Testis (tissue), 3 donors: ENCODE results near the gene KRT13. TPM values are rescaled to one million over a fixed set of nuclear protein-coding genes. Genes with fewer than 3 reads are reported as not detected.
A peak's percentile ranks its signal among the peaks of the same experiment; 100 is the strongest.

ENCODE experiments used
- DNase-seq: peaks from one replicate; pipeline ENCODE4 v3.0.0-alpha.2; 2019
- H3K27ac ChIP-seq, 2 donors: fragments of 200-600 bp; sonication (generic); one replicate each; pipeline ENCODE4 v1.5.1; 2019
- H3K27me3 ChIP-seq: fragments of 200-600 bp; sonication (generic); one replicate; pipeline ENCODE4 v1.5.1; 2019
- H3K36me3 ChIP-seq: fragments of 200-600 bp; sonication (generic); one replicate; pipeline ENCODE4 v1.5.1; 2017; ENCODE audit warnings: low read depth; ENCODE audit errors: missing control alignments
- H3K4me1 ChIP-seq: fragments of 200-600 bp; sonication (generic); one replicate; pipeline ENCODE4 v1.5.1; 2019
- H3K4me3 ChIP-seq, 2 donors: fragments of 200-600 bp; sonication (generic); one replicate each; pipeline ENCODE4 v1.5.1; 2017 to 2019
- H3K9me3 ChIP-seq: fragments of 200-600 bp; sonication (generic); one replicate; pipeline ENCODE4 v1.5.1; 2017
- POLR2A ChIP-seq: fragments of 450-650 bp; IDR thresholded peaks from one replicate; pipeline ENCODE4 v1.6.1; 2017; ENCODE audit warnings: antibody characterized with exemption, mild to moderate bottlenecking, moderate library complexity
- whole genome bisulfite sequencing, 2 donors: methylation state at CpG; one replicate each; pipeline ENCODE4 v1.1.5; 2018; 5-methylcytosine and 5-hydroxymethylcytosine counted together
- intact Hi-C: fragments of 100-400 bp; cut with DNase I; formaldehyde crosslinking; loops from one replicate; pipeline ENCODE4 v1.15.1; 2023; ENCODE audit warnings: low total_unique reads
- polyA plus RNA-seq: library from polyadenylated mRNA; stranded (reverse); fragments of 350-450 nt; fragmentation: Illumina TruSeq; extraction: RNeasy Lipid Tissue Mini Kit (QIAGEN cat#74804); gene quantifications from one replicate; pipeline ENCODE4 v1.2.3, GENCODE V29; 2014; ENCODE audit warnings: low read depth, low replicate concordance; ENCODE audit not compliant: insufficient read depth
- total RNA-seq, 2 donors: library from RNA; depleted of rRNA; stranded (reverse); fragments of >200 nt; gene quantifications; one replicate each; pipeline ENCODE4 v1.2.3, GENCODE V29; 2016
- TF ChIP-seq, protein P1 (sequence below), 3 experiments: fragments of 450-650 bp in 2 of 3; fragments of 200-600 bp in 1 of 3; sonication (generic) in 1 of 3; IDR thresholded peaks; one replicate each; pipeline ENCODE4 v1.5.1; 2016 to 2019; ENCODE audit warnings: antibody characterized with exemption in 3 of 3, mild to moderate bottlenecking in 2 of 3, moderate library complexity in 1 of 3

The KRT13 gene
- total and polyA plus RNA-seq, 3 donors from 2014 or later = 2.4 to 21.4 (median 7.7) TPM

DNA sequence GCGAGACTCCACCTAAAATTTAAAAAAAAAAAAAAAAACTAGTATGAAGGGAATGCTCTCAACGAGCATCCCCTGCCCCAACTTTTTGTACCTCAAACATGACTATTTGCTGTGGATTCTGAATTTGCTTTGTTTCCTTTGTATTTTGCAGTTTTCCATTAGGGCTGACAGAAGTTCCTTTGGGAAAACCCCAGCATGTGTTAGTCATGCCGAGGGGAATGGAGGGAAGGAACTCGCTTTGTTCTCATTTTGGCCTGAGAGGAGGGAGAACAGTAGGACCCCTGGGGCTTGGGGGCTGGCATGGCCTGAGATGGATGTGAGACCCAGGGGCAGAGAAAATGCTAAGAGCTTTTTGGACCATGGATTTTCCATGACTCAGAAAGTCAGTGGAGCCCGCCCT, 46.0 kb upstream of the KRT13 start:
- no peak for TF ChIP-seq POLR2A
- TF ChIP-seq, protein P1, sequence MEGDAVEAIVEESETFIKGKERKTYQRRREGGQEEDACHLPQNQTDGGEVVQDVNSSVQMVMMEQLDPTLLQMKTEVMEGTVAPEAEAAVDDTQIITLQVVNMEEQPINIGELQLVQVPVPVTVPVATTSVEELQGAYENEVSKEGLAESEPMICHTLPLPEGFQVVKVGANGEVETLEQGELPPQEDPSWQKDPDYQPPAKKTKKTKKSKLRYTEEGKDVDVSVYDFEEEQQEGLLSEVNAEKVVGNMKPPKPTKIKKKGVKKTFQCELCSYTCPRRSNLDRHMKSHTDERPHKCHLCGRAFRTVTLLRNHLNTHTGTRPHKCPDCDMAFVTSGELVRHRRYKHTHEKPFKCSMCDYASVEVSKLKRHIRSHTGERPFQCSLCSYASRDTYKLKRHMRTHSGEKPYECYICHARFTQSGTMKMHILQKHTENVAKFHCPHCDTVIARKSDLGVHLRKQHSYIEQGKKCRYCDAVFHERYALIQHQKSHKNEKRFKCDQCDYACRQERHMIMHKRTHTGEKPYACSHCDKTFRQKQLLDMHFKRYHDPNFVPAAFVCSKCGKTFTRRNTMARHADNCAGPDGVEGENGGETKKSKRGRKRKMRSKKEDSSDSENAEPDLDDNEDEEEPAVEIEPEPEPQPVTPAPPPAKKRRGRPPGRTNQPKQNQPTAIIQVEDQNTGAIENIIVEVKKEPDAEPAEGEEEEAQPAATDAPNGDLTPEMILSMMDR (IDR thresholded peaks at IDR 0.05) = no peak
- 55 to 67% methylated on average over 5 of the region's 5 CpGs for WGBS, 2 donors
- no peak for DNase-seq
- intact Hi-C loops = no loop called here
- H3K4me1 ChIP-seq = peaks cover 23% of the 10 kb centered on the region
- H3K27me3 ChIP-seq = no peaks in the 10 kb centered on the region
- no peak overlapping the region for H3K27ac ChIP-seq
- H3K4me3 ChIP-seq = no peak overlapping the region
- H3K36me3 ChIP-seq = no peaks in the 10 kb centered on the region
- no peaks in the 10 kb centered on the region for H3K9me3 ChIP-seq

DNA sequence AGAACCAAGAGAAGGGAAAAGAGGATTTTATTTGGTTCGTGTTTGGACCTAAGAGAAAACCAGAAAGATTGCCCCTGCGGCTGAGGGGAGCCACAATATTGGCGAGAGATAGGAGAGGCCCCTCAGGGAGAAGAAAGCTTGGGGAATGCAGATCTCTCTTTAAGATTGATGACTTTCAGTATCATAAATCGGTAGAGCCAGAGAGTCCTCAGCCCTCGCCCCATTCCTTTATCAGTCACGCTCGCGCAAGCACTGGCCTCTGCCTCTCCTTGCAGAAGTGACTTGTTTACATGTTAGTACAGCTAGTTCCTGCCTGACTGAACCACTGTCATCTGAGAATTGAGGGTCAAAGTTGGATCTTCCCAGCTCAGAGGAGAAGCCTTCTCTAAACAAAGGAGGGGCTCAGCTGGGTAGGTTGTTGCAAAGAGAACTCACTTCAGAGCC, 44.2 kb upstream of the KRT13 start:
- intact Hi-C loops = loop anchor here (2.0 kb wide), 1 partner anchor 99 kb away; no protein-coding TSS in a partner anchor
- Histone ChIP-seq H3K9me3 (no peaks in the 10 kb centered on the region), H3K36me3 (no peaks in the 10 kb centered on the region), H3K4me3 (peak overlapping the region in 1 of 2 donors; percentile 54), H3K27ac (peak overlapping the region; percentile 10 to 39), H3K4me1 (peaks cover 23% of the 10 kb centered on the region), H3K27me3 (no peaks in the 10 kb centered on the region)
- TF ChIP-seq, protein P1 (IDR thresholded peaks at IDR 0.05) = no peak
- no peak for TF ChIP-seq POLR2A
- WGBS, 2 donors = 33 to 45% methylated on average over 8 of the region's 8 CpGs
- DNase-seq = peak; percentile 58

DNA sequence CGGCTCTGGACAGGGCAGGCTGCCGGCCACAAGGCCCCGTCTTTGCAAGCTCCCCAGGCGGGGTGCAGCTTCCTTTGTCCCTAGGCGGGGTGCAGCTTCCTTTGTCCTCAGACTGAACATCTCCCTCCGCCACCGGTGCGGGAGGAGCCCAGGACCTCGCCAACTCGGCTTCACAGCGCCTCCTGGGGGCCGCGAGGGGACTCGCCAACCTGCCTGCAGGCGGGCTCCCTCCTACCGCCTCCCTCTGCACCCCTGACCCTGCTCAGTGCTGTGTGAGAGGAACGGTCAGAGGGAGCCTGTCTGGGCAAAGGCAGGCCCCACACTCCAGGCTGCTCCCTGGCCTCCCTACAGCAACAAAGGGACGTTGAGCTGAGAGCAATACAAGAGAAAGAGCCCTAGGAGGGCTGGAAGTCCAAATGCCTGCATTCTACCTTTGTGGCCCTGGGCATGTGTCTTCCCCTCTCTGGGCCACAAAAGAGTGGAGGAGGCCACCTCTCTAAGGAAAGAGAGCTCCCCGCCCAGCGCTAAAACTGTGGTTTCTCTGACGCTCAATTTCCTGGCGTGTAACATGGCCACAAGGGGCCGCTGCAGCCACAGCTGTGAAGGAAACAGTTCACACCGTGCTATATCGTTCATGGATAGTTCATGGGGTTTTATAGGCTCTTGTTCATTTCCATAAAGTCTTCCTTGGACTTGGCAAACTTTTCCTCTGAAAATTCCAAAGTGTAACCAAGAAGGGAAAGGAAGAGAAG, 43.6 kb upstream of the KRT13 start:
- no peak for TF ChIP-seq POLR2A
- TF ChIP-seq, protein P1 (IDR thresholded peaks at IDR 0.05) = peak; percentile 89 to 92 (median 91)
- Histone ChIP-seq H3K4me3 (peak overlapping the region; percentile 24 to 54), H3K27ac (peak overlapping the region; percentile 10 to 39), H3K4me1 (peaks cover 23% of the 10 kb centered on the region), H3K9me3 (no peaks in the 10 kb centered on the region), H3K27me3 (no peaks in the 10 kb centered on the region), H3K36me3 (no peaks in the 10 kb centered on the region)
- intact Hi-C loops = loop anchor here (2.0 kb wide), 1 partner anchor 100 kb away; no protein-coding TSS in a partner anchor
- 0 to 1% methylated on average over 20 to 22 of the region's 25 CpGs for WGBS, 2 donors
- DNase-seq = peak; percentile 92

DNA sequence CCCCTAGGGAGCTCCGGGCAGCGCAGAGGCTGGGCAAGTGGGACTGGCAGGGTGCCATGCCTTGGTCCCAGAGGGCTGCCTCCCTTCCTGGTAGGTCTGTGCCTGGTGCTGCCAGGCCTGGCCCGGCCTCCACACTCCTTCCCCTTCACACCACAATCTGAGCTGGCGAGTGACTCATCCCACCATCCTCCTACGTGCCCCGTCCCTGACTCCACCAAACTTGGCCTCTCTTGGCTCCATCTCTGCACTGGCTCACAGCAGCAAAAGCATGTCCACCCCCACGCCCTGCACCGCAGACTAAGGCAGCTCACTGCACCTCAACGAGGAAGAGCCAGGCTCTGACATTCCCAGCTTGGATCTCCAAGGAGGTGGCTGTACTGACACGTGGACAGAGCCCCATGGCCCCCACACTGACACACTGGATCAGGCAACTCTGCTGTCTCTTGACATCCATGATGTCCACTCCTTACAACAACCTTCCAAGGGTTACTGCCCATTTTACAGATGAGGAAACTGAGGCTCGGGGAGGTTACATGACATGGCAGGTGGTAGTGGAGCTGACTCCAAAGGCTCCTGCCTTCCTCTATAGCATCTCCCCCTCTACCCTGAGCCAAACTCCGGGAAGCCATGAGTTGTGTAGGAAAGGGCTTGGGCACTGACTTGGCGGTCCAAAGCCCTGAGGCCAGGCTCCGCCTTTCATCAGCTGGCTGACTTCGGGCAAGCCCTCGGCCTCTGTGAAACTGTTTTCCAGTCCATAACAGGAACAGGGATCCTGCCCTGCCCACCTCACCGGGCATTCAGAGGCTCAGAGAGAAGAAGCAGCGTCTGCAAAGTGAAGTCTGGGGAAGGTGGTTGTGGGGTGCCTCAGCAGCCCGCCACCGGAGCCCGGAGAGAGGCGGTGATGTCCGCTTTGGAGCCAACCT, 42.8 kb upstream of the KRT13 start:
- 12 to 16% methylated on average over 18 to 21 of the region's 23 CpGs for WGBS, 2 donors
- Histone ChIP-seq H3K4me1 (peaks cover 23% of the 10 kb centered on the region), H3K4me3 (peak overlapping the region; percentile 24 to 54), H3K36me3 (no peaks in the 10 kb centered on the region), H3K27ac (peak overlapping the region; percentile 10 to 39), H3K9me3 (no peaks in the 10 kb centered on the region), H3K27me3 (no peaks in the 10 kb centered on the region)
- peak; percentile 83 for DNase-seq
- TF ChIP-seq, protein P1 (IDR thresholded peaks at IDR 0.05) = no peak
- no peak for TF ChIP-seq POLR2A
- intact Hi-C loops = loop anchor here (2.0 kb wide), 1 partner anchor 101 kb away; no protein-coding TSS in a partner anchor
